Measurements from ENCODE around the gene FSD1L.
"Not testable (repeated sequence)": the region's sequence is repeated elsewhere in the genome, so short reads cannot be mapped to it uniquely, and the experiment has no call there.

- TF ChIP-seq, protein P1, sequence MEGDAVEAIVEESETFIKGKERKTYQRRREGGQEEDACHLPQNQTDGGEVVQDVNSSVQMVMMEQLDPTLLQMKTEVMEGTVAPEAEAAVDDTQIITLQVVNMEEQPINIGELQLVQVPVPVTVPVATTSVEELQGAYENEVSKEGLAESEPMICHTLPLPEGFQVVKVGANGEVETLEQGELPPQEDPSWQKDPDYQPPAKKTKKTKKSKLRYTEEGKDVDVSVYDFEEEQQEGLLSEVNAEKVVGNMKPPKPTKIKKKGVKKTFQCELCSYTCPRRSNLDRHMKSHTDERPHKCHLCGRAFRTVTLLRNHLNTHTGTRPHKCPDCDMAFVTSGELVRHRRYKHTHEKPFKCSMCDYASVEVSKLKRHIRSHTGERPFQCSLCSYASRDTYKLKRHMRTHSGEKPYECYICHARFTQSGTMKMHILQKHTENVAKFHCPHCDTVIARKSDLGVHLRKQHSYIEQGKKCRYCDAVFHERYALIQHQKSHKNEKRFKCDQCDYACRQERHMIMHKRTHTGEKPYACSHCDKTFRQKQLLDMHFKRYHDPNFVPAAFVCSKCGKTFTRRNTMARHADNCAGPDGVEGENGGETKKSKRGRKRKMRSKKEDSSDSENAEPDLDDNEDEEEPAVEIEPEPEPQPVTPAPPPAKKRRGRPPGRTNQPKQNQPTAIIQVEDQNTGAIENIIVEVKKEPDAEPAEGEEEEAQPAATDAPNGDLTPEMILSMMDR (IDR thresholded peaks at IDR 0.05), result not testable (repeated sequence)
- TF ChIP-seq POLR2A (IDR thresholded peaks at IDR 0.05), result not testable (repeated sequence)
These were observed 133.7 kb downstream of the FSD1L start for GRCh38 chr9:105581550-105581949.

Measured in Peyer's patch (tissue), 4 donors.